Measurements from ENCODE around the gene KIF22.

The KIF22 gene

DNA sequence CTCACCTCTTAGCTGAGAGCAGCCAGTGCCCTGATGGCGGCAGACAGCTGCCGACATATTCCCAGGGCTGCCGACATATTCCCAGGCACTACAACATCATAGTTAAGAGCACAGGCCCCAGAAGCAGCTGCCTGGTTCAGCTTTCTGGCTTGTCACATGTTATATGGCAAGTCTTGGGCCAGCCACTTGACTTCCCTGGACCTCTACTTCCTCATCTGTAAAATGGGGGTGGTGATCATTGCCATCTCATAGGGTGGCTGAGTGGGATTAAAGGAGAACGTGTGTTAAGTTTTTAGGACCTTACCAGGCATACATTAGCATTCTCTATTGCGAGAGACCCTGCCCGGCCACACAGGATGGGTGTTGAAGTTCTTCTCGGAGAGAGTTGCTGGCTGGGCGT is 53.4 kb downstream of the KIF22 start:
- no peak for DNase-seq

DNA sequence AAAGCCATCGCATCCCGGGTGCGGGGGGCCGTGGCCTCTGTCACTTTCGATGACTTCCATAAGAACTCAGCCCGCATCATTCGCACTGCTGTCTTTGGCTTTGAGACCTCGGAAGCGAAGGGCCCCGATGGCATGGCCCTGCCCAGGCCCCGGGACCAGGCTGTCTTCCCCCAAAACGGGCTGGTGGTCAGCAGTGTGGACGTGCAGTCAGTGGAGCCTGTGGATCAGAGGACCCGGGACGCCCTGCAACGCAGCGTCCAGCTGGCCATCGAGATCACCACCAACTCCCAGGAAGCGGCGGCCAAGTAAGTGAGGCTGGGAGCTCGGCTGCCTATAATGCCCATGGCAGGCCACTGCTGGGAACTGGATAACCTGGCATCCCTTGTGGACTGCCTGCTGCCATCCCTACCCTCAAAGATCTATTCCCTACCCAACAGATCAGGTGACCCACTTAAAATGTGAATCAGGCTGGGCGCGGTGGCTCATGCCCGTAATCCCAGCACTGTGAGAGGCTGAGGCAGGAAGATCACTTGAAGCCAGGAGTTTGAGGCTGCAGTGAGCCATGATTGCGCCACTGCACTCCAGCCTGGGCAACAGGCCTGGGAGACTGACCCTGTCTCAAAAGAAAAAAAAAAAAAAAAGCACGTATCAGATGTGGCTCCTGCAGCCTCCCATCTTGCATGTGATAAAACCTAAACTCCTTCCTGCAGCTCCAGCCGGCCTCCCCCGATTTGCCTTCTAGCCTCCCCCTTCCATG is 54.2 kb downstream of the KIF22 start:
- no peak for DNase-seq

DNA sequence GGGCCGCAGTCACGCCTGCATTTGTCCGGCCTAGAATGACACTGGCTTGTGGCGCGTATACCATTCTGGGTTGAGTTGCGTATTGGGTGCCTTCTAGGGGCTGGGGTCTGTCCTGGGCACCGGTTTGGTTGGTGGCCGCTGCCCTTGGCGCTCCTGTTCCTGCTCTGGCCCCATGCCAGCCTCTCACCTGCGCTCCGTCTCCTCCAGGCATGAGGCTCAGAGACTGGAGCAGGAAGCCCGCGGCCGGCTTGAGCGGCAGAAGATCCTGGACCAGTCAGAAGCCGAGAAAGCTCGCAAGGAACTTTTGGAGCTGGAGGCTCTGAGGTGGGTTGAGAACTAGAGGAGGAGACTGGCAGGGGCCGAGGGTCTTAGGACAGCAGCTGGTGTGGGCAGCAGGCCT is 55.1 kb downstream of the KIF22 start:
- no peak for DNase-seq

DNA sequence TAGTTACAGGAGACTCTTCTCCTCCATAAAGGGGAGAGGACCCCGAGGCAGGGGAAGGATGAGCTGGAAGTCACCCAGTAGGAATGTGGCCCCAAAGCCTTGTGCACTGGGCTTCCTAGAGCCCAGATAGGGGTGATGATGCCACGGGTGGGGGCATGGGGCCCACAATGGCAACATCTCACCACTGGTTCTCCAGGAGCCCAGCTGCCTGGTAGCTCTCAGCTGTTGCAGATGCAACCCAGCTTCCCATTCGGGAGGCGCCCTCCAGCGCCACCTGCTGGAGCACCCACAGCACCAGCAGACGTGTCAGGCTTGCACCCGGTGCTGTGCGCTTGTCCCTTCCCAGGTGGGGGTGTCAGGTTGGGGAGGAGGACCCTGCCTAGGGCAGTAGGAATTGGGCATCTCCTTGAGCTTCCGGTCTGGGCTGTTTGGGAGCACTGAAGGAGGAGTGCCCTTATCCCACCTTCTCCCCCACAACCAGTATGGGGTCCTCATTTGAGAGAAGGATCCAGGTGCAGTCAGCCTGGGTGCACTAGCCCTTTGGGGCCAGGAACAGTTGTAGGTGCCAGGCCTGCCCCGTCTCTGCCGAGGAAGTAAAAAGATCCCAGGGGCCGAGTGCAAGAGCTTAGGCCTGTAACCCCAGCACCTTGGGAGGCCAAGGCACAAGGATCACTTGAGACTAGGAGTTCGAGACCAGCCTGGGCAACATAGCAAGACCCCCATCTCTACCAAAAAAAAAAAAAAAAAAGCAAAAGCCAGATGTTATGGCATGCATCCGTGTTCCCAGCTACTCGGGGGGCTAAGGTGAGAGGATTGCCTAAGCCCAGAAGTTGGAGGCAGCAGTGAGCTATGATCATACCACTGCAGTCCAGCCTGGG is 58.1 kb downstream of the KIF22 start:
- DNase-seq = peak; percentile 70

DNA sequence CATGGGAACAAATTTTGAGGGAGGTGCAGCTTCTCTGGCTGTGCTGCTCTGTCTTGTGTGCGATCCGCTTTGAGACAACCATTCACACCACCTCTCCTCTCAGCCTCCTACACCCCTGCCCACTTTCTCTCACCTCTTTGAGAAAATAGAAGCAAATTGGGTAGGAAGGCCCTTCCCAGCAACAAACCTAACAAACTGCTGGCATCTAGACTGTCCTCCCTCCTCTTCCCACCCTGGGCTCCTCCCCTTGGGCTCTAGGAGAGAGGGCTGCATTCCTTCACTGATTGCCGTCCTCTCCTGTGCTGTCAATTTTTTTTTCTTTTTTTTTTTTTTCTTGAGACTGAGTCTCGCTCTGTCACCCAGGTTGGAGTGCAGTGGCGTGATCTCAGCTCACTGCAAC is 59.0 kb downstream of the KIF22 start:
- DNase-seq = no peak

DNA sequence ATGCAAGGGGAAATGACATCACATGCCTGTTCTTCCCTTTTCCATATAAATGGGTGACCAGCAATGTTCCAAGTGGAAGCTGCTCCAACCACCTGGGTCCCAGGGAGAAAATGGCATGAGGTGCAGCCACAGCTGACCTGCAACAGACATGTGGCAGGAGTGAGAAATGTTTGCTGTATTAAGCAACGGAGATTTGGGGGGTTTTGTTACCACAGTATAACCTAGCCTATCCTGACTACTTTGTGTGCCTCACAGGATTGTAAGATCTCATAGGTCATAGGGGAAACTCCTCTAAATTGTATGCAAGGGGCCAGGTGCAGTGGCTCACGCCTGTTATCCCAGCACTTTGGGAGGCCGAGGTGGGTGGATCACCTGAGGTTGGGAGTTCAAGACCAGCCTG is 60.4 kb downstream of the KIF22 start:
- no peak for DNase-seq

DNA sequence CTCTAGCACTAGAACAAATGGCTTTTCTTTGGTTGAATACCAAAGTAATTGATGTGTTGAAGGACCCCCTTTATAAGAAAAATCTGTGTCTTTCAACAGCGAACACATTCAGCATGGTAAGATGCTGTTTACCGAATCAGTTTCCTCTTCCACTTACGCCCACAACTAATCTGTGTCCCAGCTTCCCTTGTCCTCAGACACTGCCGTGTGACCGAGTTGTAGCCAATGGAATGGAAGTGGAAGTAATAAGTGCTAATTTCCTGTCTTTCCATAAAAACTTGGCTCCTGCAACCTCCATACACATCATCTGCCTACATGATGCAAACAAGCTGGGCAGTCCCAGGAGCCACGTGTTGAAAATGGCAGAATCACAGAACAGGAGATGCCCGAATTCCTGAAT is 62.1 kb downstream of the KIF22 start:
- no peak for DNase-seq

DNA sequence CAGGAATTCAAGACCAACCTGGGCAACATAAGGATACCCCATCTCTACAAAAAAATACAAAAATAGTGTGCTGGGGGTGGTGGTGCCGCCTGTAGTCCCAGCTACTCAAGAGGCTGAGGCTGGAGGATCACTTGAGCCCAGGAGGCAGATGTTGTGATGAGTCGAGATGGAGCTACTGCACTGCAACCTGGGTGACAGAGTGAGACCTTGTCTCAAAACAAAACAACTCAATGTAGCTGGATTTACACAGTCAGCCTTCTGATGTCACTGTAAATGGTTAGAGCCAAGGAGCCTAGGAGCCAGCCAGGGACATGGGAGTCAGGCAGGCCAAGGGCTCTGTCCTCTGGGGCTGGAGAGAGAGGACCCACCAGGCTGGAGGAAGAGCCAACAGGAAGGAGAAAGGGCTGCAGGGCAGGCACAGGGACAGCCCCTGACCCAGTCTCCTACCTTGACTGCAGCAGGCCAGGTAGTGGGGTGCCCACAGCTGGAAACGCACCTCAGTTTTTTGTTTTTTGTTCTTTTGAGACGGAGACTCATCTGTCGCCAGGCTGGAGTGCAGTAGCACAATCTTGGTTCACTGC is 64.1 kb downstream of the KIF22 start:
- no peak for DNase-seq
